ENCODE results near the gene SNRNP27. TPM values are rescaled to one million over a fixed set of nuclear protein-coding genes. Genes with fewer than 3 reads are reported as not detected.
A peak's percentile ranks its signal among the peaks of the same experiment; 100 is the strongest.

Gene SNRNP27, protein sequence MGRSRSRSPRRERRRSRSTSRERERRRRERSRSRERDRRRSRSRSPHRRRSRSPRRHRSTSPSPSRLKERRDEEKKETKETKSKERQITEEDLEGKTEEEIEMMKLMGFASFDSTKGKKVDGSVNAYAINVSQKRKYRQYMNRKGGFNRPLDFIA
- total RNA-seq: 62.6 TPM
- polyA plus RNA-seq (ENCODE audit: insufficient read depth in 1 of 8, insufficient read length in 8 of 8, low replicate concordance in 1 of 8): 10 to 100 TPM; 63.5 to 73.9 (median 70.3) TPM
- long read RNA-seq, donor 1, transcript SNRNP27-201 (6 exons, 1,802 nt): major isoform, 14 of 15 reads
- long read RNA-seq, donor 1, partial matches to known transcripts: 0 of 15 reads
- long read RNA-seq, donor 1, other reads (novel, unspliced or antisense): 0 of 15 reads
- long read RNA-seq, donor 2, partial matches to known transcripts: 0 of 2 reads
- long read RNA-seq, donor 2, other reads (novel, unspliced or antisense): 0 of 2 reads
- long read RNA-seq, donor 3, transcript SNRNP27-201 (6 exons, 1,802 nt): major isoform, 29 of 30 reads
- long read RNA-seq, donor 3, partial matches to known transcripts: 0 of 30 reads
- long read RNA-seq, donor 3, other reads (novel, unspliced or antisense): 0 of 30 reads
- long read RNA-seq, donor 4, transcript SNRNP27-201 (6 exons, 1,802 nt): major isoform, 12 of 16 reads
- long read RNA-seq, donor 4, partial matches to known transcripts: 0 of 16 reads
- long read RNA-seq, donor 4, other reads (novel, unspliced or antisense): 0 of 16 reads
- long read RNA-seq, donor 5, transcript SNRNP27-201 (6 exons, 1,802 nt): major isoform, 61 of 85 reads
- long read RNA-seq, donor 5, partial matches to known transcripts: 19 of 85 reads
- long read RNA-seq, donor 5, other reads (novel, unspliced or antisense): 0 of 85 reads
- long read RNA-seq, donor 6, transcript SNRNP27-201 (6 exons, 1,802 nt): major isoform, 40 of 73 reads
- long read RNA-seq, donor 6, partial matches to known transcripts: 32 of 73 reads
- long read RNA-seq, donor 6, other reads (novel, unspliced or antisense): 0 of 73 reads
- long read RNA-seq, donor 7, transcript SNRNP27-201 (6 exons, 1,802 nt): major isoform, 34 of 52 reads
- long read RNA-seq, donor 7, partial matches to known transcripts: 16 of 52 reads
- long read RNA-seq, donor 7, other reads (novel, unspliced or antisense): 0 of 52 reads
- long read RNA-seq, donor 8, transcript SNRNP27-201 (6 exons, 1,802 nt): major isoform, 18 of 26 reads
- long read RNA-seq, donor 8, partial matches to known transcripts: 5 of 26 reads
- long read RNA-seq, donor 8, other reads (novel, unspliced or antisense): 0 of 26 reads
- long read RNA-seq, donor 9, transcript SNRNP27-201 (6 exons, 1,802 nt): major isoform, 19 of 28 reads
- long read RNA-seq, donor 9, partial matches to known transcripts: 7 of 28 reads
- long read RNA-seq, donor 9, other reads (novel, unspliced or antisense): 0 of 28 reads
- long read RNA-seq, donor 10, transcript SNRNP27-201 (6 exons, 1,802 nt): major isoform, 30 of 34 reads
- long read RNA-seq, donor 10, partial matches to known transcripts: 0 of 34 reads
- long read RNA-seq, donor 10, other reads (novel, unspliced or antisense): 0 of 34 reads
- long read RNA-seq, donor 11, transcript SNRNP27-201 (6 exons, 1,802 nt): major isoform, 18 of 21 reads
- long read RNA-seq, donor 11, partial matches to known transcripts: 0 of 21 reads
- long read RNA-seq, donor 11, other reads (novel, unspliced or antisense): 0 of 21 reads

DNA sequence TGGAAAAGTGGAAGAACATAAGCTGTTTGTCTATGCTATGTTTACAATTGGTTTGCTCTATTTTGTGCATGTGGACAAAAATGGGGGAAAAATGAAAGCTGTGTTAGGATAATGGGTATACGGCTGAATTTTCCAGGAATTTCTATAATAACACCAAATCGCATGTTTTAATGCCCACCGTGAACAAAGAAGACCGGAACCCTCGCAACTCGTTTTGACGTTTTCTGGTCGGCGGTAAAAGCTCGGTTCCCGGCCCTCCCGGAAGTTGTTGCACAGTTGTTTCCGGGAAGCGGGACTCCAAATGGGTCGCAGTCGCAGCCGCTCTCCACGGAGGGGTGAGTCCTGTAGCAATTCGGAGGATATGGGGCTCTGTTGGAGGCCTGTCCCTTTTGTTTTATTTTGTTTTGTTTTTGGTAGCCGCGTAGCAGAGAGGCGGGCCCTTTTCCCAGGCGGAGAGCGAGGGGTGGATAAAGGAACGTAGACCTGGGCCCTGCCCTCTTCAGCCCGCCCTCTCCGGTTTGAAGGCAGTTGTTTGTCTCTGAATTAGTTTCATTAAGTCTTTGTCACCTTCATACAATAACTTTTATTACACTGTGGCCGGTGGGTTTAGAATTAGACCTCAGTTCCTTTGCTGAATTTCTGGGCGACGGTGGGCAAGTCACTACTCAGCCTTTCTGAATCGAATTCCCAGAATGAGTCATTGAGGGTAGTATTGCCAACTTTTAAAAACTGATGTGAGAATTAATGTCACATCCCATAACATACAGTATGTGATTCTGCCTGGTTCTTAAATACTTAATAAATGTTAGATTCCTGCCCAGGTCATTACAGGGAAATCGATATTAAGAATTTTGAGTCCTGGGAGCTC is at the start of gene SNRNP27:
Gene SNRNP27 (plus strand): TSS at position 273 of the 868 bp plus-strand sequence. CDS start 29 bp downstream, at position 302.
- peak within 1 kb of the TSS; percentile 87 for H3K4me3 ChIP-seq (ENCODE audit: low read length)
- DNase-seq: peak; percentile 93
- 0% methylated on average over 17 of the region's 32 CpGs for WGBS (ENCODE audit: insufficient coverage)
- H3K27me3 ChIP-seq (ENCODE audit: control insufficient read depth, insufficient read depth, low read length): no peaks in the 10 kb centered on the region
- H3K27ac ChIP-seq (ENCODE audit: low read length): peak within 1 kb of the TSS; percentile 93
- peaks cover 6% of the 10 kb centered on the region for H3K4me1 ChIP-seq (ENCODE audit: control insufficient read depth, insufficient read depth, low read length)
- H3K36me3 ChIP-seq (ENCODE audit: control insufficient read depth, insufficient read depth, low read length): peaks cover 10% of the 10 kb centered on the region
- peaks cover 3% of the 10 kb centered on the region for H3K9me3 ChIP-seq (replicated peaks; ENCODE audit: control insufficient read depth, low read depth, low read length)

DNA sequence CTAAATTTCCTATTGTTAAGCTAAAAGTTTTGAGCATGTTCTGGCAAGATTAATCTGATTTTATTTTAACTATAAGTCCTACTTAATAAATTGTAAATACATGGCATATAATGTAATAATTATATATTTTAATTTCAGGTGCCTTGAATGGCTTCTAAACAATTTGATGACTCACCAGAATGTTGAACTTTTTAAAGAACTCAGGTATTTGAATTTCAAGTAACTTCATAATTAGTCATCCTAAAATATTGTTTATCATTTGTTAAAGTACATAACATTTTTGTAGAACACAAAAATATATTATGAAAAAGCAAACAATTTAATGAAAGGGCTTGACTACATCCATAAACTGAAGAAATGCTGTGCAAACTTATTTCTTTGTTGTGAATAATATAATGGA is 49.8 kb upstream of the SNRNP27 start:
- no peaks in the 10 kb centered on the region for H3K27me3 ChIP-seq (ENCODE audit: control insufficient read depth, insufficient read depth, low read length)
- H3K27ac ChIP-seq (ENCODE audit: low read length): no peak overlapping the region
- H3K9me3 ChIP-seq (replicated peaks; ENCODE audit: control insufficient read depth, low read depth, low read length): no peaks in the 10 kb centered on the region
- no peaks in the 10 kb centered on the region for H3K4me1 ChIP-seq (ENCODE audit: control insufficient read depth, insufficient read depth, low read length)
- H3K36me3 ChIP-seq (ENCODE audit: control insufficient read depth, insufficient read depth, low read length): peaks cover 24% of the 10 kb centered on the region
- DNase-seq: no peak
- no peak overlapping the region for H3K4me3 ChIP-seq (ENCODE audit: low read length)

DNA sequence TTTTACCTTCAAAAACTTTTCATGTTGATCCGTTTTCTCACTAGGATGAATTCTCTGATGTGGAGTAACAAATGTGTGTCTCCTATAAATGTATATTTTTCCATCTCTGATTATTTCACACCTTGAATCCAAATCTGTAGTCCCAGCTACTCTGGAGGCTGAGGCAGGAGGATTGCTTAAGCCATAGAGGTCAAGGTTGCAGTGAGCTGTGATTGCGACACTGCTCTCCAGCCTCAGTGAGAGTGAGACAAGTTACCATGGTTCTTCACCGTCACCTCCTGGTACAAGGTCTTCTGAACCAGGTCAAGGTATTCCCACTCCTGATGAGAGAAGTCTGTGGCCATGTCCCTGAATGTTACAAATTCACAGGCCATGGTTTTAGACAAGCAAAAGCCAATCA is 49.2 kb upstream of the SNRNP27 start:
- peaks cover 24% of the 10 kb centered on the region for H3K36me3 ChIP-seq (ENCODE audit: control insufficient read depth, insufficient read depth, low read length)
- no peak overlapping the region for H3K27ac ChIP-seq (ENCODE audit: low read length)
- 94% methylated on average over 2 of the region's 3 CpGs for WGBS (ENCODE audit: insufficient coverage)
- no peak overlapping the region for H3K4me3 ChIP-seq (ENCODE audit: low read length)
- DNase-seq: no peak
- no peaks in the 10 kb centered on the region for H3K9me3 ChIP-seq (replicated peaks; ENCODE audit: control insufficient read depth, low read depth, low read length)
- H3K4me1 ChIP-seq (ENCODE audit: control insufficient read depth, insufficient read depth, low read length): no peaks in the 10 kb centered on the region
- no peaks in the 10 kb centered on the region for H3K27me3 ChIP-seq (ENCODE audit: control insufficient read depth, insufficient read depth, low read length)

DNA sequence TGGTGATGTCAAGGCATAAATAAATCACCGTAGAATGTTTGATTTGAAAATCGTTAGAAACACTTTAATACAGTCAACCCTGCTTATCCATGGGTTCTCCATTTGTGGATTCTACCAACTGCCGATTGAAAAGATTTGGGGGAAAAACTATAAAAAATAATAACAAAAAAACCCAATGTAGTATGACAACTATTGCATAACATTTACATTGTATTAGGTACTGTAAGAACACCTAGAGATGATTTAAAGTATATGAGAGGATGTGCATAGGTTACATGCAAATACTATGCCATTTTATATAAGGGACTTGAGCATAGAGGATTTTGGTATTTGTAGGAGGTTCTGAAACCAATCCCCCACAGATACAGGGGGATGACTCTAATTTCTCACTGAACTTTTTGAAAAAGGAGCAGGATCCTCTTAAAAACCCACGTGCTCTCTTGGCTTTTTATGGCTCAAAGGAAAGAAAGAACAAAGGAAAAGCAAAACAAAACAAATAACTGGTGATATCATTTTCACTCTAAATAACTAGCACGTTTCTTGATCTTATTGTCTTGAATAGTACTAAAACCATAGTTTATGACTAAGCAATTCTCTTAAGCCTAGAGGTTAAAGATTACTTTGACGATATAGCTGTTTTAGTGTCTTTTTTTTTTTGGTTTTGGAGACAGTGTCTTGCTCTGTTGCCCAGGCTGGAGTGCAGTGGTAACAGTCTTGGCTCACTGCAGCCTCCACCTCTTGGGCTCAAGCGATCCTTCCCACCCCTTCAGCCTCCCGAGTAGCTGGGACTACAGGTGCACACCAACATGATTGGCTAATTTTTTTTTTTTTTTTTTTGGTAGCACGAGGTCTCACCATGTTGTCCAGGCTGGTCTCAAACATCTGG is 47.3 kb upstream of the SNRNP27 start:
- Histone ChIP-seq H3K27me3 (ENCODE audit: control insufficient read depth, insufficient read depth, low read length) (no peaks in the 10 kb centered on the region), H3K36me3 (ENCODE audit: control insufficient read depth, insufficient read depth, low read length) (peaks cover 24% of the 10 kb centered on the region), H3K4me1 (ENCODE audit: control insufficient read depth, insufficient read depth, low read length) (no peaks in the 10 kb centered on the region), H3K4me3 (ENCODE audit: low read length) (no peak overlapping the region), H3K27ac (ENCODE audit: low read length) (no peak overlapping the region), H3K9me3 (replicated peaks; ENCODE audit: control insufficient read depth, low read depth, low read length) (no peaks in the 10 kb centered on the region)
- 100% methylated on average over 1 of the region's 9 CpGs for WGBS (ENCODE audit: insufficient coverage)
- DNase-seq: no peak

DNA sequence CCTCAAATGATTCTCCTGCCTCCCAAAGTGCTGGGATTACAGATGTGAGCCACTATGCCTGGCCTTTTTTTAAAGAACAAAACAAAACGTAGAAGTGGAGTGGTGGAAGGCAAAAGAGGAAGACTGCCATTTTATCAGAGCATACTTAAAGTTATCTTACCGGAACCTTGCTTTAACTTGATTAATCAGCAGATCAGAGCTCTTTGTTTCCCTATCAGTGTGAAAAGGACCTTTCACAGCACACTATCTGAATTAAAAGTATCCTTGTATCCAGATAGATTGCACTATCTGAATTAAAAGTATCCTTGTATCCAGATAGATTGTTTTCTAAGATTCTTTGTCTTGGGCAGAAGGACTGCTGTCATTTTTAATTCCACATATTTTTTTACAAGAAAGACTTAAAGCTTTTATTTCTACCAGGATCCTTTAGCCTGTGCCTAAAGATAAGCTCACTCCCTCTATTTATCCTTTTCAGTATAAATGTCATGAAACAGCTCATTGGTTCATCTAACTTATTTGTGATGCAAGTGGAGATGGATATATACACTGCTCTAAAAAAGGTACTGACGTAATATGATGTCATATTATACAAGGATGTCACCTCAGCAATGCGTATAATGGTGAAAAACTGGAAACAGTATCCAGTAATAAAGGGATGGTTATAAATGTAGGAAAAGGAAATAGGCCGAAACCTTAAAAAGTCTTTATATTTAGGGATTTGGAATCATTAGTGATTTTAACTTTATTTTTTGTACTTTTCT is 46.5 kb upstream of the SNRNP27 start:
- Histone ChIP-seq H3K36me3 (ENCODE audit: control insufficient read depth, insufficient read depth, low read length) (peaks cover 24% of the 10 kb centered on the region), H3K9me3 (replicated peaks; ENCODE audit: control insufficient read depth, low read depth, low read length) (no peaks in the 10 kb centered on the region), H3K27me3 (ENCODE audit: control insufficient read depth, insufficient read depth, low read length) (no peaks in the 10 kb centered on the region), H3K4me1 (ENCODE audit: control insufficient read depth, insufficient read depth, low read length) (no peaks in the 10 kb centered on the region), H3K4me3 (ENCODE audit: low read length) (no peak overlapping the region), H3K27ac (ENCODE audit: low read length) (no peak overlapping the region)
- no peak for DNase-seq
- no CpG with 5 or more reads among the region's 5 CpGs for WGBS (ENCODE audit: insufficient coverage)

DNA sequence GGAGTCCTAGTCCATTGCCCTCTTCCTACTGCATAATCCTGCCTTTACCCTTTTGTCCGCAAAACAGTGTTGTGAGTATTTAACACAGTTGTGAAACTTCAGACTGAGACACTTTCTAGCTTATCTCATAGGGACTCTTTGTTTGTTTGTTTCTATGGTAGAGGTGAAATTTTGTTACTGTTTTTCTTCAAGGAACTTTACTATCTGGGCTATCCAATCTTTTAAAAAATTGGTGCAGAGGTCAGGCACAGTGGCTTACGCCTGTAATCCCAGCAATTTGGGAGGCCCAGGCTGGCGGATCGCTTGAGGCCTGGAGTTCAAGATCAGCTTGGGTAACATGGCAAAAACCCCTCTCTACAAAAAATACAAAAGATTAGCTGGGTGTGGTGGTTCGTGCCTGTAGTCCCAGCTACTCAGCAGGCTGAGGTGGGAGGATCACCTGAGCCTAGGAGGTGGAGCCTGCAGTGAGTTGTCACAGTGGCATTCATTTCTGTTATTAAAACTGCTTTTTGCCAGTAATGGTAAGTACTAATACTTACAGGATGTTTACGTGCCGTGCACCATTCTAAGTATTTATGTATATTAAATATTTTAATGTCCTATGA is 45.5 kb upstream of the SNRNP27 start:
- Histone ChIP-seq H3K27ac (ENCODE audit: low read length) (no peak overlapping the region), H3K9me3 (replicated peaks; ENCODE audit: control insufficient read depth, low read depth, low read length) (no peaks in the 10 kb centered on the region), H3K36me3 (ENCODE audit: control insufficient read depth, insufficient read depth, low read length) (peaks cover 23% of the 10 kb centered on the region), H3K4me1 (ENCODE audit: control insufficient read depth, insufficient read depth, low read length) (no peaks in the 10 kb centered on the region), H3K27me3 (ENCODE audit: control insufficient read depth, insufficient read depth, low read length) (no peaks in the 10 kb centered on the region), H3K4me3 (ENCODE audit: low read length) (no peak overlapping the region)
- WGBS (ENCODE audit: insufficient coverage): no CpG with 5 or more reads among the region's 7 CpGs
- DNase-seq: no peak

DNA sequence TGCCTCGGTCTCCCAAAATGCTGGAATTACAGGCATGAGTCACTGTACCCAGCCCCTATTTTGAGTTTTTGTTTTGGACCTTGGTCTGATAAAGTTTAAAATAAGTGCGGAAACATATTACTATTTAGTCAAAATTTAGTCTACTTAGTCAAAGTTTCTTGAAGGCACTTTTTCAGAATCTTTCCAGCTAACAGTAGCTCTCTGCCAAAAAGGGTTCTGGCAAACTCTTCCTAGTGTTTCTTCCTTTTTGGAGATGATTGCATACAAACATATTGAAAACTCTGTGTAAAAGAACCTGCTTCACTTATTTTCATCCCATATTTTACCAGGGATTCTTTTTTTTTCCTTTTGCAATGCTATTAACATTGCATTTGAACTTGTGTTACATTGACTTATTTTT is 35.5 kb upstream of the SNRNP27 start:
- no peaks in the 10 kb centered on the region for H3K9me3 ChIP-seq (replicated peaks; ENCODE audit: control insufficient read depth, low read depth, low read length)
- H3K4me3 ChIP-seq (ENCODE audit: low read length): no peak overlapping the region
- DNase-seq: peak; percentile 55
- H3K4me1 ChIP-seq (ENCODE audit: control insufficient read depth, insufficient read depth, low read length): no peaks in the 10 kb centered on the region
- no peaks in the 10 kb centered on the region for H3K27me3 ChIP-seq (ENCODE audit: control insufficient read depth, insufficient read depth, low read length)
- H3K36me3 ChIP-seq (ENCODE audit: control insufficient read depth, insufficient read depth, low read length): peaks cover 2% of the 10 kb centered on the region
- H3K27ac ChIP-seq (ENCODE audit: low read length): no peak overlapping the region
- WGBS (ENCODE audit: insufficient coverage): no CpG with 5 or more reads among the region's 2 CpGs
